GM21576 (cell line): ENCODE data around the gene NUF2.

ENCODE experiments used
- ATAC-seq: cut with Tn5 transposase; IDR thresholded peaks from one replicate; pipeline ENCODE4 v1.9.1; 2021; ENCODE audit warnings: mild to moderate bottlenecking, moderate library complexity; ENCODE audit not compliant: unreplicated experiment

The NUF2 gene

DNA sequence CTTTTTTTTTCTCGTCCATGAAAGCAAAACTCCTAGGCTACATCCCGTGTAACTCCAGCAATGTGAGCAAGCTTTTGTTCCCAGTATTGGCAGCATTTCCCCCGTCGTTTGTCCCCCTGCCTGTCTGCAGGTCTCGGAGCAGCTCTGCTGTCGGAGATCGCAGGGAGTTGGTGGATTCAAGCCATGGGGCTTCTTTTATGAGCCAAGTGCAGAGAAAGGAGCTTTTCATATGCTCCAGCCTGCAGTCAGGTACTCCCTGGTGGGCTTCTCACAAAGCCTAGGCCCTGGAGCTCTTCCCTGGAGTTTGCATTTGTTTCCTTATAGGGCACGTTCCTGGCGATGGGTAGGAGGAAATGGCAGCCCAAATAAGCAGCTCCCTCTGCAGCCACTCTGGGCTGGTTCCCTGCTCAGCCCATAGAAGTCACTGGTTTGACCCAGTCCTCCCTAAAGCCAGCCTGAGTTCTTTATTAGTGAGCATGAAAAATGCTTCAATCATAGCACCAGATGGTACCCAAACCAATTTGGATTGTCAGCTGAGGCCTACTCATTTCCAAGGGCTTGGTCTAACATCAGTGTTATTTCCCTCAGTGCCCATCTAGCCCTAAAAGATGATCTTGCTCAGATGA, 78.3 kb downstream of the NUF2 start:
- no peak for ATAC-seq

- ATAC-seq: no peak
Measured at GRCh38 chr1:163401211-163401610, 79.5 kb downstream of the NUF2 start.
